NCI-H1105 treated with DMSO at 0.1 percent for 48 hours (cell line): ENCODE measurements around the gene AQP11.
"Not testable (repeated sequence)": the region's sequence is repeated elsewhere in the genome, so short reads cannot be mapped to it uniquely, and the experiment has no call there.

Experiments used
- DNase-seq: peaks from one replicate; lab custom pipeline; 2025; lab: John Stamatoyannopoulos, UW

The AQP11 gene, protein sequence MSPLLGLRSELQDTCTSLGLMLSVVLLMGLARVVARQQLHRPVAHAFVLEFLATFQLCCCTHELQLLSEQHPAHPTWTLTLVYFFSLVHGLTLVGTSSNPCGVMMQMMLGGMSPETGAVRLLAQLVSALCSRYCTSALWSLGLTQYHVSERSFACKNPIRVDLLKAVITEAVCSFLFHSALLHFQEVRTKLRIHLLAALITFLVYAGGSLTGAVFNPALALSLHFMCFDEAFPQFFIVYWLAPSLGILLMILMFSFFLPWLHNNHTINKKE

DNA sequence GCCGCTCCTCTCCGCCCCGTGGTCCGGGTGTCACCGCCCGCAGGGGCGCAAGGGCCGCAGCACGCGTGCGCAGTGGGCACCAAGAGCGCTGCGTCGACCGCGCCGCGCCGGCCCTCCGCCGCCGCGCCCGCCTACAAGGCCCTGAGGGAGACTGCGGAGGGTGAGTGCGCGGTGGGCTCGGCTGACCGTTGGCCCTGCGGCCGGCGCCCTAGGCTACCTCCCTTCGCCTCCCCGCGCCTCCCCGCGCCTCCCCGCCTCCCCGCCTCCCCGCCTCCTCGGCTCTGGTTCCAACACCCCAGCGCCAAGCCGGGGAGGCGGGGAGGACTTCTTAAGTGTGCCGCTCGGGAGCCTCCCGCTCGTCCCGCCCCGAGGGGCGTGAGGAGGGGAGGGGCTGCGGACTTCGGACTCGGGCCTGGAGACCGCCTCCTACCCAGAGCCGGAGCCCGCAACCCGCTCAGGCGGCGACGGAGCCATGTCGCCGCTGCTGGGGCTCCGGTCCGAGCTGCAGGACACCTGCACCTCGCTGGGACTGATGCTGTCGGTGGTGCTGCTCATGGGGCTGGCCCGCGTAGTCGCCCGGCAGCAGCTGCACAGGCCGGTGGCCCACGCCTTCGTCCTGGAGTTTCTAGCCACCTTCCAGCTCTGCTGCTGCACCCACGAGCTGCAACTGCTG lies at the start of gene AQP11:
AQP11 (plus strand) TSS at position 433 of the 673 bp plus-strand sequence; CDS start at position 473, 40 bp downstream.
- peak; percentile 89 for DNase-seq

DNA sequence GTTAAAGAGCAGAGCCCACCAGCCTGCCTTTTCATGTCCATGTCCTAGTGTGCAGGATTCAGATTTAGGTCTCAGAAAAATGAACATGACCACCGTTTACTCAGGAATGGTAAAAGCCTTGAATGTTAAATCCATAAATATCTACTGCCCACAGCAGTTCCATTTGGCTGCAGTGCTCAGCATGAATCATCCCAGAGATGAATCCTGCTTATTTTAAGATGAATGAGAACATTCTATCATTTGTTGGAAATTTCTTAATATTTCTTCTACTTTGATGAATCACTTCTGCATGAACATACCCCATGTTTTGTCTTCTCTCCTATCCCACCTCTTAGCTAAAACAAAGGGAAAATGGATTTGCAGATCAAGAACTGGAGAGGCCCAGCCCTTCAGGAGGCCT lies 47.5 kb upstream of the AQP11 start:
- DNase-seq, result no peak

DNA sequence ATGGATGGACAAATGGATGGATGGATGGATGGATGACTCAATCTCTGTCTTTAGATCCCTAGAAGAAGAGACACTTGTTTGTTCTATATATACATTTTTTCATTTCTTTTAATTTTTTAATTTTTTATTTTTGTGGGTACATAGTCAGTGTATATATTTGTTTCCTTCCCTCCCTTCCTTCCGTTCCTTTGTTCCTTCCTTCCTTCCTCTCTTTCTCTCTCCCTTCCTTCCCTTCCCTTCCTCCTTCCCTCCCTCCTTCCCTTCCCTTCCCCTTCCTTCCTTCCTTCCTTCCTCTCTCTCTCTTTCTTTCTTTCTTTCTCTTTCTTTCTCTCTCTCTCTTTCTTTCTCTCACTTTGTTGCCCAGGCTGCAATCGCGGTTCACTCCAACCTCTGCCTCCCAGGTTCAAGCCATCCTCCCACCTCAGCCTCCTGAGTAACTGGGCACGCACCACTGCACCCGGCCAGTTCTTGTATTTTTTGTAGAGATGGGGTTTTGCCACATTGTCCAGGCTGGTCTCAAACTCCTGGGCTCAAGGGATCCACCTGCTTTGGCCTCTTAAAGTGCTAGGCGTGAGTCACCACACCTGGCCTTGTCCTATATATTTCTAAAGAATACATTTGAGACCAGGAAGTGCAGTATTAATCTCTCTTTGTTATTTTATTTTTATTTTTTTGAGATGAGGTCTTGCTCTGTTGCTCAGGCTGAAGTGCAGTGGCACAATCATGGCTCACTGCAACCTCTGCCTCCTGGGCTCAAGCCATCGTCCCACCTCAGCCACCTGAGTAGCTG lies 42.5 kb upstream of the AQP11 start:
- DNase-seq, result no peak

DNA sequence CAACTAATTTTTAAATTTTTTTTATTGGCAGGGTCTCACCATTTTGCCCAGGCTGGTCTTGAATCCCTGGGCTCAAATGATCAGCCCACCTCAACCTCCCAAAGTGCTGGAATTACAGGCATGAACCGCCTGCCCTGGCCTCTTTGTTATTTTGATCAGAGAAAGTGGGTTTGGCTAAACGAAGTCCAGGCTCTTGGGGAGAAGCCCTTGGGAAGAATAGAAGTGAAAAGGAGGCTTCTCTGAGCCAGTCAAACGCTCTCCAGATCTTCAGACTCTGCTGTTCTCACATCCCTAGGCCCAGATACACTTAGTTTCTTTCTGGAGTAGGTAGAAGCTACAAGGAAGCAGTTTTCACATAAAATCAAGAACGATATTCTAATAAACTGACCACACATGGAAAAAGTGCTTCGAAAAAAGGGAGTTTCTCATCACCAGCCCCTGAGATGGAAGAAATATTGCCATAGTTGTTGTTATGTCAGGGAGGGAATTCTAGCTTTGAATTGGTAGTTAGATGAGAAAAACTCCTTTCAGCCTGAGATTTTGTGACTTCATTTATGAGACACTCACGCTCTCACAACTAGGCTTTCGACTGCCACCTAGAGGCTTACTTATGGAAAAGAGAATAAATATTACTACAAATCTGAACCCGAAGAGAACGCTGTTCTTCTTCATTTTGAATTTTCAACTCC lies 41.7 kb upstream of the AQP11 start:
- peak; percentile 81 for DNase-seq

DNA sequence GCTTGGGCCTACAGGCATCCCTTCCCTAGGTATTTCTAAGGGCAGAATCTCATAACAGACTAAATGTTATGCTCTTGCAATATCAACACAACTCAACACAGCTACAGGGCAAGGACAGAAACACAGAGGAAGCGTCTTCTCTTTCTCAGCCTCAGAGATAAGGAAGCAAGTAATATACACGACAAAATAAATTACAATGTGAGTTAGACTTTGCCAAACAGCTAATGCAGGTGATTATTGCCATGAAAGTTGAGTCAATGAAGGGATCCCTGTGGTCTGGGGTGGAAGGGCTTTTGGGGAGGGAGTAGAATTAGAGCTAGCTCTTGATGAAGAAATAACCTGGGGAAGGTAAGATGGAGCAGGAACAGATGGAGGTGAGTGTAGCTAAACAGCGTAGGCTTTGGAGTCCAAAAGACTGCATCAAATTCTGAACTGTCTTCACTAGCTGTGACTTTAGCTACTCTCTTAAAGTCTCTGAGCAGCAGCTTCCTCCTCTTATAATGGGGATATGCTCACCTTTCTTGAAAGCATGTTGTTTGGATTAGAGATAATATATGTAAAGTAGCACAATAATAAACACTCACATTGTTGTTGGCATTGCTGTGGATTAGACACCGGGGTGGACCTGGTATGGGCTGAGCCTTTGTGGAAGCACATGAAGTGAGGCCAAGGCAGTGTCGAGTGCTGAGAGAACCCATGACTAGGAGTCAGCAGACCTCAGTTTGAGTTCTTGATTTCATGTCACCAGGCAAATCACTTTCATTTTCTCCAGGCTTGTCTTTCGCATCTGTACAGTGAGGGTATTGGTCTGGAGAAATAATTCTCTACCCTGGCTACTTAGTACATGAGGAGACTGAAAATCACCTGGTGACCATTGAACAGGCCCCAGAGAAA lies 41.0 kb upstream of the AQP11 start:
- DNase-seq, result no peak

DNA sequence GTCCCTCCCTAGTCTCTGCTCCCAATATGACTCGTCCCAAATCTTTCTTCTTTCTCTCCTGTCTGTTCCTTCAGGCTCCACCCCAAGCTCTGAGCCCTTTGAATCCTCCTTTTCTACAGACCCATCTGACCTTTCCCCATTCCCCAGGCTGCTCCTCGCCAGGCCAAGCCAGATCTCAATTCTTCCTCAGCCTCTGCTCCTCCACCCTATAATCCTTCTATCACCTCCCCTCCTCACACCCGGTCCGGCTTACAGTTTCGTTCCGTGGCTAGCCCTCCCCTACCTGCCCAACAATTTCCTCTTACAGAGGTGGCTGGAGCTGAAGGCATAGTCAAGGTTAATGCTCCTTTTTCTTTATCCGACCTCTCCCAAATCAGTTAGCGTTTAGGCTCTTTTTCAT lies 38.3 kb upstream of the AQP11 start:
- DNase-seq, result not testable (repeated sequence)

DNA sequence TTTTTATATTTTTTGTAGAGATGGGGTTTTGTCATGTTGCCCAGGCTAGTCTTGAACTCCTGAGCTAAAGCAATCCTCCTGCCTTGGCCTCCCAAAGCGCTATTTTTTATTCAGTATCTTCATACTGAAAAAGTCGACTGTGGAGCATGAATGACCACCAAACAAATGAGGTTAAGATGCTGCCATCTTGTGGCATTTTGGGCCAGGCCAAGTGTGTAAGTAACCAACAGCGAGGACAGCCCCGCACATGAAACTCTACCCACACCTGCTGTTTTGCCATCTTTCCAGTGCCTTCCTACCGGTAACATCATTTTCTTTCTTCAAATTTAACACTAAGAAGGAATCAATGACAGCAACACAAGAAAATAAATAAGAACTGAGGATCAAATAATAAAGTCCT lies 32.2 kb upstream of the AQP11 start:
- peak; percentile 37 for DNase-seq

DNA sequence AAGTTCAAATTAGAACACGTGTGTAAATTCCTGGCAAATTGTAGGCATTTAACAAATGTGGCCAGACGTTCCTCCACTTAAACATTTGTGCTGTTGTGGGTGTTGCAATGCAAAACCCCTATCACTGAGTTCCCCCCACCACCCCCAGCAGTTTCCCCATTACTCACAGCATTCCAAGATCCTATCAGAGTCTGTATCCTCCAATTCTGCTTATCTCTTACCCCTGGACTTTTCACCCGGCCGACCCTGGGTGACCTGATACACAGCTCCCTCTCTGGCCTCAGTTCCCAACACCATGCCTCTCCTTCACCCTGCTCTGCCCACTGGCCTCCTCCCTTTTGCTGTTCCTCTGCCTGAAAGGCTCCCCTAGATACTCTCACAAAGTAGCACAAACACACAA lies 31.4 kb upstream of the AQP11 start:
- no peak for DNase-seq

DNA sequence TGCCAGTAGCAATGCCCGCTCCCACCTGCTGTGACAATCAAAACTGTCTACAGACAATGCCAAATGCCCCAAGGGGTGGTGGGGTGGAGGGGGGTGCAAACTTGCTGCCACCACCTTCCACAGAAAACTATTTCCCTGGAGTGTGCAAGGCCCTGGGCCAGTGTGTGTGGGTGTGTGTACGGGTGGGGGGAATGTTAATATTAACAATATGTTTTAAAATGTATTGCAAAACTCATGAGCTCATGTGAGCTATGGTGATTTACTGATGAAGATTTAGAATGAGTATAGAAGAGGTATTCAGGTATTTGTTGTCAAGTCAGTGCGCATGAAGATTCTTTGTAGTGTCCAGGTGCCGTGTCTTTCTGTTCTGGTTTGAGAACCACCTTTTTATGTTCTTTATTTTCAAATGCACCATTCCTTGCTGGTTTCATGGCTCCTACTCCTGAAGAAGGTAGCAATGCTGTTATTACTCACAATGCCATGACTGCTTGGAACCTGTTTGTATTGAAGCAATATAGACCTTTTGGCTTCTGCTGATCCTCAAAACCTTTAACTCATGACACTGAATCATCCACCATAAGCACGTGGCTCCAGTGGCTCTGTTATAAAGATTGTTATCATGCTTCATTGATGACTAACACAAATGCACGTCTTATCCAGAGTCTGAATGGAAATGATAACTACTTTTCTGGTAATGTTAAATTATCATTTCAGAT lies 29.9 kb upstream of the AQP11 start:
- no peak for DNase-seq

DNA sequence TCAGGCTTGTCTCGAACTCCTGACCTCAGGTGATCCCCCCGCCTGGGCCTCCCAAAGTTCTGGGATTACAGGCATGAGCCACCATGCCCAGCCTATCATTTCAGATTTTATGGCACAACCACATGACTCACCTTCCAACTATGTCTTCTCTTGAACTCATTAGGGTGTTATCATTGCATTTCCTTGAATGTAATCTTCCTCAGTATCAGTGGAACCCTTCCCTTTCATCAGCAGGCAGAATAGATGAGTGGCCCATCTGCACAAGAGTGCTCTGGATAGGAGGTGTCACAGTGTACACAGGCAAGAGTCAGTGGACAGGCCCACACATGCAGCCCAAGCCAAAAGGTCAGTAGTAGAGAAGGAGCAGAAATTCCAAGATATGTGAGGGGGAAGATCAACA lies 29.1 kb upstream of the AQP11 start:
- DNase-seq, result no peak

DNA sequence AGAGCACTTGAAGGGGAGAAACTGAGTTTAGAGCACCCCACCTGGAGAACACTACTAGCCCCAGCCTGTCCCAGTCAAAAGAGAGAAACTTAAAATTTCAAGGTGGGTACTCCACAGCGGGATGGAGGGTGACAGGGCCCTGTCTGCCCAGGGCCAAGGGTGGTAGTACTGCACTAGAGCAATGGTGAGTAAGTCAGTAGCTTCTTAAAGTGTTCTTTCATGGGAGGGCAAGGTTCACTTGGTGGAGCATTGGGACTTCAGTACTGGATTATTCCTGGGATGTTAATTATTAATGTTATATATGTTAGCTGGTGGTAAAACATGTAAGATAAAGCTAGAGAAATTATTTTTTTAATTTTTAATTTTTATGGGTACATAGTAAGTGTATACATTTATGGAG lies 28.5 kb upstream of the AQP11 start:
- no peak for DNase-seq

DNA sequence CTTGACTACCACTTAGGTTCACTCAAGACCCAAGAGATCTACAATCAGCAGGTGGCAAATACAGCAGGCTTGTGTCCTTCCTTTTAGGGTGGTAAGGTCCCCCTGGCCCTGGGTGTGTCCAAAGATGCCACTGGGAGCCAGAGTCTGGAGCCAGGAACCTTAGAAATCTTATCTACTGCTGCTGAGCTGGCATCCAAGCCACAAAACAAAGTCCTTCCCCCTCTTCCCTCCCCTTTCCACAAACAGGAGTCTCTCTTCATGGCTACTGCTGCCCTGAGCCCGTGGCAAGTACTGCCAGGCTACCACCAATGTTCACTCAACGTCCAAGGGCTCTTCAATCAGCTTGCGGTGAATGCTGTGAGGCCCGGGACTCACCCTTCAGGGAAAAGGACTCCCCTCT lies 21.4 kb upstream of the AQP11 start:
- DNase-seq, result no peak

DNA sequence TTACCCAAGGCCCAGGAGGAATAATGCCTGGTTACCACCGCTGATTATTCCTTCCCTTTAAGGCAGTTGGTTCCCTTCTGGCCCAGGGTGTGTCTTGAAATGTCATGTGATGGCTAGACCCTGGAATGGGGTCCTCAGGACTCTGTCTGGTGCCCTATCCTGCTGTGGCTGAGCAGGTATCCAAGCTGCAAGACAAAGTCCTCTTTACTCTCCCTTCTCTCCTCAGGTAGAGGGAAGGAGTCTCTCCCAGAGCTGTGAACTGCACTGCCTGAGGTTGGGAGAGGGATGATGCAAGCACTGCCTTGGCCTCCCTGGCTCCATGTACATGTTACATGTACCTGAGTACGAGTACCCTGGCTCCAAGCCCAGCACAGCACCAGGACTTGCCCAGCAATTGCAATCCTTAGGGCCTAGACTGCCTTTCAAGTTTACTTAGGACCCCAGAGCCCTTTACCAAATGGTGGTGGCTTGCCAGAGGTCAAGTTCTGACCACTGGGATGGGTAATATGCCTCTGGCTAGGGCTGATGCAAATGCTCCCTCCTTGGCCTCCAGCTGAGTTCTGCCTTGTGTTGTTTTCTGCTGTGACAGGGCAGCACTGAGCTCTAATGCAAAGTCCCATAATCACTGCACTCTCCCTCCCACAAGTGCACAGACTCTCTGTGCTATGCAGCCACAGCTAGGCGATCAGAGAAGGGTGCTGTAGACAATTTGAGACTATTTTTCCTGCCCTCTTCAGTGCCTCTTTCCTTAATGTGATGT lies 20.7 kb upstream of the AQP11 start:
- DNase-seq, result no peak

DNA sequence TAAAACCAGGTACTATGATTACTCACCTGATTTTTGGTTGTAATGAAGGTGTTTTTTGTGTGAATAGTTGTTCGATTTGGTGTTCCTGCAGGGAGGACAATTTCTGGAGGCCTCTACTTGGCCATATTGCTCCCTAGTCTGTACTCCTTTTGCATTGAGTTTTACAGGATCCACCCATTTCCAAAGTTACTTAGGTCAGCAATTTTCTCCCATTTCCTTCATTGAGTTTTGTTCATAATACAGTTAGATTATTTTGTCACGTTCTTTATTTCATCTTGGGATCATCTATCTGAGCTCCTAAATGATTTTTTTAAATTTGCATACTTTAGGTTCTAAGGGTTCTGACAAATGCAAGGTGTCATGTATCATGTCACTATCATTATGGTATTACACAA lies 20.1 kb upstream of the AQP11 start:
- DNase-seq, result no peak

DNA sequence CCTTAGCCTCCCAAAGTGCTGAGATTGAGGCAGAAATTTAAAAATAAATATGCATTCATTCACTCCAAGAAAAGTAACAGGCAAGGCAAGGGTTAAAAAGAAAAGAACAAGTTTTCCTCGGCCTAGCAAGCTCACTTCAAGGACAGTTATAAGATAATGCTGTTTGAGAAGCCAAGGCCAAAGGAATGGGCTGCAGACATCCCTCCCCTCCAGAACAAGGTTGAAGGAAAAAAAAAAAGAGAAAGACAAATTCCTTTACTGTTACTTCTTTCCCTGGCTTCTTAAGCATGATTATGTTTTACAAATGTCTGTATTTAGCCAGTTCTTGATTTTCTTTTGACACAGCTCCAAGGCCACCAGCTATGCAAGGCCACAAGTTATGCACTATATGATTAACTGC lies 18.9 kb upstream of the AQP11 start:
- not testable (repeated sequence) for DNase-seq

DNA sequence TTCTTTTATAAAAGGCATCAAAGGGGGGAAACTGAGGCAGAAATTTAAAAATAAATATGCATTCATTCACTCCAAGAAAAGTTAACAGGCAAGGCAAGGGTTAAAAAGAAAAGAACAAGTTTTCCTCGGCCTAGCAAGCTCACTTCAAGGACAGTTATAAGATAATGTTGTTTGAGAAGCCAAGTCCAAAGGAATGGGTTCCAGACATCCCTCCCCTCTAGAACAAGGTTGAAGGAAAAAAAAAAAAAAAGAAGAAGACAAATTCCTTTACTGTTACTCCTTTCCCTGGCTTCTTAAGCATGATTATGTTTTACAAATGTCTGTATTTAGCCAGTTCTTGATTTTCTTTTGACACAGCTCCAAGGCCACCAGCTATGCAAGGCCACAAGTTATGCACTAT lies 14.3 kb upstream of the AQP11 start:
- DNase-seq, result not testable (repeated sequence)

DNA sequence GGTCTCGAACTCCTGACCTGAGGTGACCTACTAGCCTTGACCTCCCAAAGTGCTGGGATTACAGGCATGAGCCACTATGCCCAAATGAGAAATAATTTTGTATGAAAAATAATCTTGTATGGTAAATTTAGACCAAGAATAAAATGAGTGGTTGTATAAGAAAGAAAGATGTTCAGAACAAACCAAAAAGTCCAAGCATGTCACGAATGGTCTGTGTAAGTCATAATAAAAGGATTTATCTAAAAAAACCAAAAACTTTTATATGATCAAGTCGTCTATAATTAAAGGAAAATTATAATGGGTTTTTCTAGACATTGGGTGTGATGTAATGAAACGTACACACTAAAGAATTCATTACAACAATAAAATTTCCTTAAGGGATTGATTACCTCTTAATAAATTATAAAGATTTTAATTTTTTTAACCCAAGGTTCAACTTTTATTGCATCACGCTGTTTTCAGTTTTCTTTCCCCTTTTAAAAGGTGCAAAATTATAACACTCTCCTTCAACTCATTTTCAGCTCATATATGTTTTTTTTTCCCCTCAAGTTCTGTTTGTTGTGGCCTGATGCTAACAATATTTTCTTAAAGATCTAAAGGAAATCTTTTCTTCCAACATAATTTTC lies 8.9 kb upstream of the AQP11 start:
- DNase-seq, result no peak

DNA sequence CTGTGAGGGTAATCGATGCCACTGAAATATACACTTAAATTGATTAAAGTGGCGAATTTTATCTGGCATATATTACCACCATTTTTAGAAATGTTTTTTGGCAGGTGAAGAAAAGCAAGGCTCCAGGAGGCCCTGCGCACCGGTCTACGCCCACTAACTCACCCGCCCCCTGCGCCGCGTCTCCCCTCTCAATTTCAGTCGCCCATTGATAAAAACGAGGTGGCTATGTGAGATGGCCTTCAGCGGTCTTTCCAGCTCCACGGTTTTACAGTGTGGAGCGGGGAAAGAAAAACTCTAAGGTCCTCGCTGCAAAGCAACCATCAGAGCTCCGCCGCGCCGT lies 602 bp upstream of the AQP11 start:
- DNase-seq, result no peak

DNA sequence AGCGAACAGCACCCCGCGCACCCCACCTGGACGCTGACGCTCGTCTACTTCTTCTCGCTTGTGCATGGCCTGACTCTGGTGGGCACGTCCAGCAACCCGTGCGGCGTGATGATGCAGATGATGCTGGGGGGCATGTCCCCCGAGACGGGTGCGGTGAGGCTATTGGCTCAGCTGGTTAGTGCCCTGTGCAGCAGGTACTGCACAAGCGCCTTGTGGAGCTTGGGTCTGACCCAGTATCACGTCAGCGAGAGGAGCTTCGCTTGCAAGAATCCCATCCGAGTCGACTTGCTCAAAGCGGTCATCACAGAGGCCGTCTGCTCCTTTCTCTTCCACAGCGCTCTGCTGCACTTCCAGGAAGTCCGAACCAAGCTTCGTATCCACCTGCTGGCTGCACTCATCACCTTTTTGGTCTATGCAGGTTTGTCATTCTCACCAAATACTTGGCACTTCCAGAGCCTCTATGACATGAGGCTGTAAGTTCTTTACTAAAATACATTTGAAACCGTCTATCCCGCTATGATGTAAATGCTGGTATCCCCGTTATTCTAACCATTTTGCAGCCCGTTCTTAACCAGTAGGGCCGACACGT lies 535 bp downstream of the AQP11 start:
- DNase-seq, result peak; percentile 53
